Progenitor cell of endocrine pancreas (in vitro differentiated cells): ENCODE measurements around the gene SCUBE1. TPM values are rescaled to one million over a fixed set of nuclear protein-coding genes. Genes with fewer than 3 reads are reported as not detected.
A peak's percentile ranks its signal among the peaks of the same experiment; 100 is the strongest.

Experiments
- DNase-seq: peaks from one replicate; pipeline ENCODE4 v3.0.0; 2021; ENCODE audit warnings: low spot score; ENCODE audit not compliant: unreplicated experiment
- H3K27ac Mint-ChIP-seq: 2 replicates; pipeline ENCODE4 v1.8.0; 2021; ENCODE audit warnings: mild to moderate bottlenecking, moderate library complexity, mixed read lengths
- H3K27me3 Mint-ChIP-seq: 2 replicates; pipeline ENCODE4 v1.8.0; 2021; ENCODE audit warnings: mixed read lengths
- H3K36me3 Mint-ChIP-seq: 2 replicates; pipeline ENCODE4 v1.8.0; 2022; ENCODE audit warnings: mixed read lengths; ENCODE audit not compliant: insufficient read depth
- H3K4me1 Mint-ChIP-seq: 2 replicates; pipeline ENCODE4 v1.8.0; 2021; ENCODE audit warnings: low read depth, mixed read lengths
- H3K4me3 Mint-ChIP-seq: 2 replicates; pipeline ENCODE4 v1.8.0; 2021; ENCODE audit warnings: low read depth, mild to moderate bottlenecking, moderate library complexity, mixed read lengths
- H3K9me3 Mint-ChIP-seq: 2 replicates; pipeline ENCODE4 v1.8.0; 2021; ENCODE audit warnings: low read depth, mixed read lengths
- CTCF ChIP-seq: fragments of 200-600 bp; sonication (generic); IDR thresholded peaks from one replicate; pipeline ENCODE4 v1.5.0; 2021; ENCODE audit warnings: antibody characterized with exemption, mild to moderate bottlenecking; ENCODE audit not compliant: unreplicated experiment
- total RNA-seq: library from RNA; stranded (reverse); gene quantifications from 2 replicates; pipeline ENCODE4 v1.2.1, GENCODE V29; 2021

The SCUBE1 gene
- total RNA-seq, 1 donor from 2014 or later, result 4.5 TPM

- H3K9me3 Mint-ChIP-seq, result peaks cover 6% of the 10 kb centered on the region
- no peaks in the 10 kb centered on the region for H3K36me3 Mint-ChIP-seq
- peaks cover 24% of the 10 kb centered on the region for H3K4me1 Mint-ChIP-seq
- TF ChIP-seq CTCF, result no peak
- DNase-seq, result no peak
- H3K27ac Mint-ChIP-seq, result no peak overlapping the region
- peaks cover 25% of the 10 kb centered on the region for H3K27me3 Mint-ChIP-seq
- H3K4me3 Mint-ChIP-seq, result no peak overlapping the region
Observed at GRCh38 chr22:43389227-43389836, 46.2 kb upstream of the SCUBE1 start.

- Mint-ChIP-seq H3K36me3 (no peaks in the 10 kb centered on the region), H3K27me3 (peaks cover 25% of the 10 kb centered on the region), H3K4me1 (peaks cover 18% of the 10 kb centered on the region), H3K4me3 (no peak overlapping the region), H3K9me3 (peaks cover under 1% of the 10 kb centered on the region), H3K27ac (no peak overlapping the region)
- DNase-seq, result peak; percentile 89
- TF ChIP-seq CTCF, result peak; percentile 100
Observed at GRCh38 chr22:43388420-43388851, 45.3 kb upstream of the SCUBE1 start.

GRCh38 chr22:43387815-43388214 lies 44.6 kb upstream of the SCUBE1 start:
- Mint-ChIP-seq H3K9me3 (no peaks in the 10 kb centered on the region), H3K27ac (no peak overlapping the region), H3K27me3 (peaks cover 25% of the 10 kb centered on the region), H3K4me3 (no peak overlapping the region), H3K36me3 (no peaks in the 10 kb centered on the region), H3K4me1 (peaks cover 14% of the 10 kb centered on the region)
- DNase-seq, result no peak
- no peak for TF ChIP-seq CTCF

- H3K27ac Mint-ChIP-seq, result no peak overlapping the region
- peaks cover 25% of the 10 kb centered on the region for H3K27me3 Mint-ChIP-seq
- H3K4me1 Mint-ChIP-seq, result peaks cover 9% of the 10 kb centered on the region
- peak; percentile 68 for DNase-seq
- TF ChIP-seq CTCF, result peak; percentile 94
- H3K36me3 Mint-ChIP-seq, result peaks cover 2% of the 10 kb centered on the region
- H3K9me3 Mint-ChIP-seq, result no peaks in the 10 kb centered on the region
- no peak overlapping the region for H3K4me3 Mint-ChIP-seq
Observed at GRCh38 chr22:43385770-43386641, 42.8 kb upstream of the SCUBE1 start.

GRCh38 chr22:43384863-43385262 lies 41.7 kb upstream of the SCUBE1 start:
- no peak for TF ChIP-seq CTCF
- H3K27ac Mint-ChIP-seq, result no peak overlapping the region
- no peak for DNase-seq
- no peaks in the 10 kb centered on the region for H3K9me3 Mint-ChIP-seq
- H3K36me3 Mint-ChIP-seq, result peaks cover 2% of the 10 kb centered on the region
- H3K27me3 Mint-ChIP-seq, result peaks cover 25% of the 10 kb centered on the region
- no peak overlapping the region for H3K4me3 Mint-ChIP-seq
- H3K4me1 Mint-ChIP-seq, result peaks cover 9% of the 10 kb centered on the region
